SK-N-SH (cell line): ENCODE data around the gene RABGAP1L. TPM values are rescaled to one million over a fixed set of nuclear protein-coding genes. Genes with fewer than 3 reads are reported as not detected.

Experiments
- CTCF ChIA-PET: fragments of 300-600, 350-600 bp; formaldehyde crosslinking; extraction: SDS; loops from one replicate; lab custom pipeline; 2021; lab: Yijun Ruan, JAX
- POLR2A ChIA-PET: fragments of 350-600 bp; sonication (Branson Sonifier 250); formaldehyde crosslinking; extraction: SDS; loops from one replicate; lab custom pipeline; 2020; ENCODE audit warnings: antibody characterized with exemption, inconsistent platforms; lab: Yijun Ruan, JAX
- DNase-seq: peaks from one replicate; pipeline ENCODE4 v3.0.0; 2012
- H2AFZ ChIP-seq: fragments of 200-600 bp; sonication (generic); 2 replicates; pipeline ENCODE4 v1.8.1; 2016; ENCODE audit warnings: antibody characterized with exemption, mild to moderate bottlenecking, low read depth
- H3F3A ChIP-seq: fragments of 200-600 bp; sonication (generic); replicated peaks from 2 replicates; pipeline ENCODE3; 2016; ENCODE audit warnings: antibody characterized with exemption, mild to moderate bottlenecking; ENCODE audit not compliant: insufficient read depth
- H3K27ac ChIP-seq, 2 experiments: fragments of 200-500 bp in 1 of 2; fragments of 200-600 bp in 1 of 2; sonication (Bioruptor generic) in 1 of 2; sonication (generic), shearing (Covaris generic) in 1 of 2; 2 replicates each; pipeline versions ENCODE4 v1.5.1 to v1.6.1; 2014 to 2016; ENCODE audit warnings: low read depth in 2 of 2, inconsistent platforms in 1 of 2, low read length in 1 of 2, mild to moderate bottlenecking in 1 of 2, mixed read lengths in 1 of 2
- H3K27me3 ChIP-seq: fragments of 200-600 bp; sonication (generic), shearing (Covaris generic); 2 replicates; pipeline ENCODE4 v1.6.1; 2016; ENCODE audit warnings: mixed run types; ENCODE audit not compliant: insufficient read depth
- H3K36me3 ChIP-seq, 2 experiments: fragments of 200-500 bp in 1 of 2; fragments of 200-600 bp in 1 of 2; sonication (Bioruptor generic) in 1 of 2; sonication (generic) in 1 of 2; replicated peaks in 1 of 2; 2 replicates each; pipeline versions ENCODE3 to v1.5.1; 2014 to 2016; ENCODE audit warnings: low read length in 1 of 2, mild to moderate bottlenecking in 1 of 2; ENCODE audit not compliant: insufficient read depth in 2 of 2, control insufficient read depth in 1 of 2
- H3K4me1 ChIP-seq, 2 experiments: fragments of 200-500 bp in 1 of 2; fragments of 200-600 bp in 1 of 2; sonication (Bioruptor generic) in 1 of 2; sonication (generic), shearing (Covaris generic) in 1 of 2; 2 replicates each; pipeline versions ENCODE4 v1.5.1 to v1.6.1; 2014 to 2016; ENCODE audit warnings: low read depth in 1 of 2, low read length in 1 of 2, mixed run types in 1 of 2; ENCODE audit not compliant: insufficient read depth in 2 of 2, control insufficient read depth in 1 of 2
- H3K4me2 ChIP-seq: fragments of 200-600 bp; sonication (generic), shearing (Covaris generic); 2 replicates; pipeline ENCODE4 v1.6.1; 2017; ENCODE audit warnings: mixed run types
- H3K4me3 ChIP-seq, 2 experiments: fragments of 200-500 bp in 1 of 2; fragments of 200-600 bp in 1 of 2; sonication (Bioruptor generic) in 1 of 2; sonication (generic), shearing (Covaris generic) in 1 of 2; 2 replicates each; pipeline versions ENCODE4 v1.5.1 to v1.8.1; 2014 to 2016; ENCODE audit warnings: low read depth in 2 of 2, inconsistent platforms in 1 of 2, low read length in 1 of 2, mild to moderate bottlenecking in 1 of 2, mixed read lengths in 1 of 2, moderate library complexity in 1 of 2
- H3K79me2 ChIP-seq: fragments of 200-600 bp; sonication (generic); 2 replicates; pipeline ENCODE4 v1.8.1; 2017; ENCODE audit warnings: mild to moderate bottlenecking; ENCODE audit not compliant: insufficient read depth
- H3K9ac ChIP-seq: fragments of 200-600 bp; sonication (generic); 2 replicates; pipeline ENCODE4 v1.6.1; 2017; ENCODE audit warnings: mixed run types
- H3K9me2 ChIP-seq: fragments of 200-600 bp; sonication (generic); 2 replicates; pipeline ENCODE4 v1.6.1; 2017; ENCODE audit warnings: mixed run types
- H3K9me3 ChIP-seq: fragments of 200-600 bp; sonication (generic); 2 replicates; pipeline ENCODE4 v1.6.1; 2017; ENCODE audit warnings: mixed run types, mild to moderate bottlenecking, moderate library complexity
- H4K20me1 ChIP-seq: fragments of 200-600 bp; sonication (generic); 2 replicates; pipeline ENCODE4 v1.6.1; 2017; ENCODE audit warnings: mild to moderate bottlenecking, mixed run types; ENCODE audit not compliant: insufficient read depth
- EP300 ChIP-seq, 2 experiments: IDR thresholded peaks; 2 replicates each; pipeline versions ENCODE4 v1.4.0 to v1.6.1; 2012; ENCODE audit warnings: borderline replicate concordance in 1 of 2, low read depth in 1 of 2, low read length in 1 of 2
- FOSL2 ChIP-seq: IDR thresholded peaks from 2 replicates; pipeline ENCODE4 v1.4.0; 2012; ENCODE audit warnings: low read depth, mild to moderate bottlenecking, moderate library complexity, borderline replicate concordance
- FOXJ3 ChIP-seq: sonication (generic); formaldehyde crosslinking; IDR thresholded peaks from 2 replicates; pipeline ENCODE4 v1.5.1; 2020; ENCODE audit warnings: mild to moderate bottlenecking, missing genetic modification reagents
- JUND ChIP-seq: IDR thresholded peaks from 2 replicates; pipeline ENCODE4 v1.4.0; 2012
- MXI1 ChIP-seq: IDR thresholded peaks from 2 replicates; pipeline ENCODE4 v1.6.1; 2012; ENCODE audit warnings: mild to moderate bottlenecking, low read depth, low read length, improper control_type of control experiment
- RAD21 ChIP-seq: IDR thresholded peaks from 2 replicates; pipeline ENCODE4 v1.6.1; 2012; ENCODE audit warnings: mild to moderate bottlenecking, low read length
- RCOR1 ChIP-seq: fragments of 150-350 bp; IDR thresholded peaks from 2 replicates; pipeline ENCODE4 v1.6.1; 2017; ENCODE audit warnings: antibody characterized with exemption, low read length
- SMC3 ChIP-seq: IDR thresholded peaks from 2 replicates; pipeline ENCODE4 v1.6.1; 2012; ENCODE audit warnings: low read depth, low read length, improper control_type of control experiment
- TEAD4 ChIP-seq: IDR thresholded peaks from 2 replicates; pipeline ENCODE4 v1.4.0; 2012; ENCODE audit warnings: mild to moderate bottlenecking, borderline replicate concordance; ENCODE audit not compliant: insufficient read depth
- YY1 ChIP-seq: IDR thresholded peaks from 2 replicates; pipeline ENCODE4 v1.4.0; 2012; ENCODE audit warnings: low read depth, mild to moderate bottlenecking
- WGBS: methylation state at CpG from one replicate; pipeline ENCODE4 v1.1.6; 2017; ENCODE audit warnings: low lambda C conversion rate; 5-methylcytosine and 5-hydroxymethylcytosine counted together
- polyA plus RNA-seq, 3 experiments: library from polyadenylated mRNA; depleted of rRNA; stranded (reverse); fragments of >200 nt; gene quantifications; 2 replicates each; pipeline ENCODE4 v1.2.3, GENCODE V29; 2012
- TF ChIP-seq, protein P1 (sequence below): IDR thresholded peaks from 2 replicates; pipeline ENCODE4 v1.6.1; 2012; ENCODE audit warnings: mild to moderate bottlenecking, low read depth, low read length, moderate library complexity
- TF ChIP-seq, protein P2 (sequence below): IDR thresholded peaks from 2 replicates; pipeline ENCODE4 v1.4.0; 2012; ENCODE audit warnings: low read depth, borderline replicate concordance
- TF ChIP-seq, protein P3 (sequence below): IDR thresholded peaks from 2 replicates; pipeline ENCODE4 v1.4.0; 2012; ENCODE audit warnings: low read depth, borderline replicate concordance

Gene RABGAP1L
- polyA plus RNA-seq, 1 of the 3 experiments (the other 2 are of a cell fraction), result 7.2 TPM

DNA sequence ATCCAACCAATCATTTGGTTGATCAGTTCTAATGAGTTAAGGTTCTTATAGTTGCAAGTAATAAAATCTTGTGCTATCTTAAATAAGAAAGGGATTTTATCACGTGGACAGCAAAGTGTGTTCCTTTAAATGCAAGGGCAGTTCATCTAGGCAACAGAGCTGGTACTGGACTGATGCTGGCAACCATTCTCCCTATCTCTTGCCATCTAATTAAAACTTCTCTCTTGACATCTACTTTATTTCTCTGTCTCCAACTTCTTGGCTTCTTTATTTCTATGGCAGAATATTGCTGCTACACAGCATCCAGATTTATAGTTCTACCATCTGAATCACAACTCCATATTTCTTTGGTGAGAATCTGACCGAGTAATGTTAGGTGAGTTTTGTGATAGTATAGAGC lies 725.2 kb downstream of the RABGAP1L start:
- H3K79me2 ChIP-seq, result no peaks in the 10 kb centered on the region
- H4K20me1 ChIP-seq, result no peaks in the 10 kb centered on the region
- TF ChIP-seq, protein P1, sequence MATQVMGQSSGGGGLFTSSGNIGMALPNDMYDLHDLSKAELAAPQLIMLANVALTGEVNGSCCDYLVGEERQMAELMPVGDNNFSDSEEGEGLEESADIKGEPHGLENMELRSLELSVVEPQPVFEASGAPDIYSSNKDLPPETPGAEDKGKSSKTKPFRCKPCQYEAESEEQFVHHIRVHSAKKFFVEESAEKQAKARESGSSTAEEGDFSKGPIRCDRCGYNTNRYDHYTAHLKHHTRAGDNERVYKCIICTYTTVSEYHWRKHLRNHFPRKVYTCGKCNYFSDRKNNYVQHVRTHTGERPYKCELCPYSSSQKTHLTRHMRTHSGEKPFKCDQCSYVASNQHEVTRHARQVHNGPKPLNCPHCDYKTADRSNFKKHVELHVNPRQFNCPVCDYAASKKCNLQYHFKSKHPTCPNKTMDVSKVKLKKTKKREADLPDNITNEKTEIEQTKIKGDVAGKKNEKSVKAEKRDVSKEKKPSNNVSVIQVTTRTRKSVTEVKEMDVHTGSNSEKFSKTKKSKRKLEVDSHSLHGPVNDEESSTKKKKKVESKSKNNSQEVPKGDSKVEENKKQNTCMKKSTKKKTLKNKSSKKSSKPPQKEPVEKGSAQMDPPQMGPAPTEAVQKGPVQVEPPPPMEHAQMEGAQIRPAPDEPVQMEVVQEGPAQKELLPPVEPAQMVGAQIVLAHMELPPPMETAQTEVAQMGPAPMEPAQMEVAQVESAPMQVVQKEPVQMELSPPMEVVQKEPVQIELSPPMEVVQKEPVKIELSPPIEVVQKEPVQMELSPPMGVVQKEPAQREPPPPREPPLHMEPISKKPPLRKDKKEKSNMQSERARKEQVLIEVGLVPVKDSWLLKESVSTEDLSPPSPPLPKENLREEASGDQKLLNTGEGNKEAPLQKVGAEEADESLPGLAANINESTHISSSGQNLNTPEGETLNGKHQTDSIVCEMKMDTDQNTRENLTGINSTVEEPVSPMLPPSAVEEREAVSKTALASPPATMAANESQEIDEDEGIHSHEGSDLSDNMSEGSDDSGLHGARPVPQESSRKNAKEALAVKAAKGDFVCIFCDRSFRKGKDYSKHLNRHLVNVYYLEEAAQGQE, result no peak
- TF ChIP-seq, protein P2, sequence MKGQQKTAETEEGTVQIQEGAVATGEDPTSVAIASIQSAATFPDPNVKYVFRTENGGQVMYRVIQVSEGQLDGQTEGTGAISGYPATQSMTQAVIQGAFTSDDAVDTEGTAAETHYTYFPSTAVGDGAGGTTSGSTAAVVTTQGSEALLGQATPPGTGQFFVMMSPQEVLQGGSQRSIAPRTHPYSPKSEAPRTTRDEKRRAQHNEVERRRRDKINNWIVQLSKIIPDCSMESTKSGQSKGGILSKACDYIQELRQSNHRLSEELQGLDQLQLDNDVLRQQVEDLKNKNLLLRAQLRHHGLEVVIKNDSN, result no peak
- no peak for TF ChIP-seq JUND
- TF ChIP-seq FOSL2, result no peak
- no peak for TF ChIP-seq YY1
- no peak for TF ChIP-seq RCOR1
- no peak for TF ChIP-seq EP300 (IDR thresholded peaks at IDR 0.05; ENCODE audit: borderline replicate concordance in 1 of 2, low read depth in 1 of 2, low read length in 1 of 2)
- H3K4me2 ChIP-seq, result no peak overlapping the region
- H3K4me1 ChIP-seq, result no peaks in the 10 kb centered on the region
- CTCF ChIA-PET, result interaction anchor here (1.6 kb wide), 1 partner anchor 9 kb away, joined by 3 read pairs; no protein-coding TSS in a partner anchor
- WGBS, result 61% methylated on average over 2 of the region's 2 CpGs
- H3K9me3 ChIP-seq, result no peaks in the 10 kb centered on the region
- no peak overlapping the region for H3K9ac ChIP-seq
- no peaks in the 10 kb centered on the region for H3K27me3 ChIP-seq
- H3F3A ChIP-seq, result no peaks in the 10 kb centered on the region
- H3K36me3 ChIP-seq, result no peaks in the 10 kb centered on the region
- POLR2A ChIA-PET, result no interaction called here
- H3K4me3 ChIP-seq, result no peak overlapping the region
- H2AFZ ChIP-seq, result no peak overlapping the region
- DNase-seq, result no peak
- H3K9me2 ChIP-seq, result no peaks in the 10 kb centered on the region
- no peak overlapping the region for H3K27ac ChIP-seq

DNA sequence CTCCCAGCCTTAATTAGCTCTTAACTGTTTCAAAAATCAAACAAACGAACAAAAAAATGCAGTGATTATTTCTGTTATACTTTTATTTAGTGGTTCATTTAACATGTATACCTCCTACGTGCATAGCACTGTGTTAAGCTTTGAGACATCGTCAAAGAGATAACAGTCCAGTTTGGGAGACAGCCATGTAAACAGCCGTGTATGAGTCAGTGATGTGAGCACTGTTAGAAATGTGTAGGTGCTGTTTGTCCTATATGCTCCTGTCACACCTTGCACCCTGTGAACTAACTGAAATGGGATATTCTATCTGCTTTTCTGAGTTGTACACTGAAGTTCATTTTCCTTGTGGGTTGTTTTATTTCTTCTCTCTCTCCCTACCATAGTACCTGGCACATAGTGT lies 730.7 kb downstream of the RABGAP1L start:
- 72% methylated on average over 4 of the region's 4 CpGs for WGBS
- no peak overlapping the region for H3K27ac ChIP-seq
- H3K27me3 ChIP-seq, result no peaks in the 10 kb centered on the region
- no peaks in the 10 kb centered on the region for H3K4me1 ChIP-seq
- H3K4me2 ChIP-seq, result no peak overlapping the region
- H2AFZ ChIP-seq, result no peak overlapping the region
- DNase-seq, result no peak
- H3K79me2 ChIP-seq, result no peaks in the 10 kb centered on the region
- ChIA-PET POLR2A (no interaction called here), CTCF (no interaction called here)
- H3K36me3 ChIP-seq, result no peaks in the 10 kb centered on the region
- no peak overlapping the region for H3K9ac ChIP-seq
- H3F3A ChIP-seq, result no peaks in the 10 kb centered on the region
- H3K4me3 ChIP-seq, result no peak overlapping the region
- TF ChIP-seq SMC3 (no peak), FOXJ3 (CRISPR knock-in tag) (no peak), RAD21 (no peak), EP300 (IDR thresholded peaks at IDR 0.05; ENCODE audit: borderline replicate concordance in 1 of 2, low read depth in 1 of 2, low read length in 1 of 2) (no peak), MXI1 (no peak), FOSL2 (no peak), TEAD4 (no peak)
- TF ChIP-seq, protein P3, sequence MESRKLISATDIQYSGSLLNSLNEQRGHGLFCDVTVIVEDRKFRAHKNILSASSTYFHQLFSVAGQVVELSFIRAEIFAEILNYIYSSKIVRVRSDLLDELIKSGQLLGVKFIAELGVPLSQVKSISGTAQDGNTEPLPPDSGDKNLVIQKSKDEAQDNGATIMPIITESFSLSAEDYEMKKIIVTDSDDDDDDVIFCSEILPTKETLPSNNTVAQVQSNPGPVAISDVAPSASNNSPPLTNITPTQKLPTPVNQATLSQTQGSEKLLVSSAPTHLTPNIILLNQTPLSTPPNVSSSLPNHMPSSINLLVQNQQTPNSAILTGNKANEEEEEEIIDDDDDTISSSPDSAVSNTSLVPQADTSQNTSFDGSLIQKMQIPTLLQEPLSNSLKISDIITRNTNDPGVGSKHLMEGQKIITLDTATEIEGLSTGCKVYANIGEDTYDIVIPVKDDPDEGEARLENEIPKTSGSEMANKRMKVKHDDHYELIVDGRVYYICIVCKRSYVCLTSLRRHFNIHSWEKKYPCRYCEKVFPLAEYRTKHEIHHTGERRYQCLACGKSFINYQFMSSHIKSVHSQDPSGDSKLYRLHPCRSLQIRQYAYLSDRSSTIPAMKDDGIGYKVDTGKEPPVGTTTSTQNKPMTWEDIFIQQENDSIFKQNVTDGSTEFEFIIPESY, result no peak
- no peaks in the 10 kb centered on the region for H3K9me3 ChIP-seq
- no peaks in the 10 kb centered on the region for H3K9me2 ChIP-seq
- no peaks in the 10 kb centered on the region for H4K20me1 ChIP-seq
